Measurements from ENCODE around the gene NME5. TPM values are rescaled to one million over a fixed set of nuclear protein-coding genes. Genes with fewer than 3 reads are reported as not detected.

The NME5 gene
- total and polyA plus RNA-seq, 2 of the 13 experiments (the other 11 are each of a cell fraction or from before 2014, with no cell fraction given): 0.18 TPM; not detected in 1

GRCh38 chr5:138177941-138178515 lies 38.8 kb upstream of the NME5 start (continued):
- TF ChIP-seq SUZ12 (IDR thresholded peaks at IDR 0.05; ENCODE audit: low read depth, low read length): no peak
- no peak for TF ChIP-seq SKIL (CRISPR knock-in tag; IDR thresholded peaks at IDR 0.05; ENCODE audit: borderline replicate concordance)
- no peak for TF ChIP-seq ZNF451 (CRISPR knock-in tag; IDR thresholded peaks at IDR 0.05)
- TF ChIP-seq ZNF407 (CRISPR knock-in tag; IDR thresholded peaks at IDR 0.05; ENCODE audit: not compliant biosample characterization): no peak
- no peak for TF ChIP-seq JUND (CRISPR knock-in tag; IDR thresholded peaks at IDR 0.05)
- no peak for TF ChIP-seq STAT5B (CRISPR knock-in tag; IDR thresholded peaks at IDR 0.05)
- TF ChIP-seq RFXAP (CRISPR knock-in tag; IDR thresholded peaks at IDR 0.05; ENCODE audit: borderline replicate concordance): no peak
- TF ChIP-seq DR1 (CRISPR knock-in tag; IDR thresholded peaks at IDR 0.05): no peak
- no peak for TF ChIP-seq BCL6 (CRISPR knock-in tag; IDR thresholded peaks at IDR 0.05)
- no peak for TF ChIP-seq PITX1 (CRISPR knock-in tag; IDR thresholded peaks at IDR 0.05)
- no peak for TF ChIP-seq ZNF709 (CRISPR knock-in tag; IDR thresholded peaks at IDR 0.05)
- no peak for TF ChIP-seq JUNB (CRISPR knock-in tag; IDR thresholded peaks at IDR 0.05; ENCODE audit: borderline replicate concordance)
- TF ChIP-seq MZF1 (CRISPR knock-in tag; IDR thresholded peaks at IDR 0.05; ENCODE audit: borderline replicate concordance): no peak
- no peak for TF ChIP-seq ZNF256 (CRISPR knock-in tag; conservative IDR thresholded peaks at IDR 0.05)
- no peak for TF ChIP-seq HOXA9 (CRISPR knock-in tag; IDR thresholded peaks at IDR 0.05; ENCODE audit: borderline replicate concordance)
- TF ChIP-seq ZFX (CRISPR knock-in tag; IDR thresholded peaks at IDR 0.05; ENCODE audit: low read depth): no peak
- no peak for TF ChIP-seq KDM2A (CRISPR knock-in tag; IDR thresholded peaks at IDR 0.05; ENCODE audit: borderline replicate concordance, low read depth)
- TF ChIP-seq ZNF362 (CRISPR knock-in tag; IDR thresholded peaks at IDR 0.05; ENCODE audit: borderline replicate concordance): no peak
- TF ChIP-seq ZZZ3 (CRISPR knock-in tag; IDR thresholded peaks at IDR 0.05; ENCODE audit: borderline replicate concordance): no peak
- no peak for TF ChIP-seq ZNF841 (CRISPR knock-in tag; IDR thresholded peaks at IDR 0.05; ENCODE audit: borderline replicate concordance)
